Nephron progenitor cell (in vitro differentiated cells): ENCODE results near the gene NEB.
"Not testable (repeated sequence)": the region's sequence is repeated elsewhere in the genome, so short reads cannot be mapped to it uniquely, and the experiment has no call there.

Experiments
- DNase-seq: peaks from one replicate; pipeline ENCODE4 v3.0.0; 2021
- H3K27ac Mint-ChIP-seq: 2 replicates; pipeline ENCODE4 v1.8.0; 2021; ENCODE audit warnings: mild to moderate bottlenecking, moderate library complexity, mixed read lengths
- H3K27me3 Mint-ChIP-seq: 2 replicates; pipeline ENCODE4 v1.8.0; 2021; ENCODE audit warnings: mild to moderate bottlenecking, low read depth, mixed read lengths; ENCODE audit not compliant: poor library complexity
- H3K36me3 Mint-ChIP-seq: 2 replicates; pipeline ENCODE4 v1.8.0; 2021; ENCODE audit warnings: low read depth, mixed read lengths
- H3K4me1 Mint-ChIP-seq: 2 replicates; pipeline ENCODE4 v1.8.0; 2021; ENCODE audit warnings: mixed read lengths
- H3K4me3 Mint-ChIP-seq: 2 replicates; pipeline ENCODE4 v1.8.0; 2021; ENCODE audit warnings: mild to moderate bottlenecking, moderate library complexity, mixed read lengths
- H3K9me3 Mint-ChIP-seq: 2 replicates; pipeline ENCODE4 v1.8.0; 2021; ENCODE audit warnings: mild to moderate bottlenecking, moderate library complexity, mixed read lengths
- CTCF ChIP-seq: fragments of 200-600 bp; sonication (generic); IDR thresholded peaks from 2 replicates; pipeline ENCODE4 v1.5.0; 2021; ENCODE audit warnings: antibody characterized with exemption

Gene NEB

GRCh38 chr2:151569167-151569566 lies 165.1 kb downstream of the NEB start:
- H3K27me3 Mint-ChIP-seq, result no peaks in the 10 kb centered on the region
- TF ChIP-seq CTCF, result no peak
- H3K9me3 Mint-ChIP-seq, result no peaks in the 10 kb centered on the region
- DNase-seq, result no peak
- H3K4me1 Mint-ChIP-seq, result no peaks in the 10 kb centered on the region
- H3K36me3 Mint-ChIP-seq, result no peaks in the 10 kb centered on the region
- no peak overlapping the region for H3K4me3 Mint-ChIP-seq
- no peak overlapping the region for H3K27ac Mint-ChIP-seq

GRCh38 chr2:151568501-151568900 lies 165.8 kb downstream of the NEB start:
- no peak overlapping the region for H3K4me3 Mint-ChIP-seq
- TF ChIP-seq CTCF, result no peak
- H3K9me3 Mint-ChIP-seq, result no peaks in the 10 kb centered on the region
- H3K36me3 Mint-ChIP-seq, result no peaks in the 10 kb centered on the region
- DNase-seq, result no peak
- no peaks in the 10 kb centered on the region for H3K4me1 Mint-ChIP-seq
- H3K27me3 Mint-ChIP-seq, result no peaks in the 10 kb centered on the region
- no peak overlapping the region for H3K27ac Mint-ChIP-seq

GRCh38 chr2:151567006-151567405 lies 167.3 kb downstream of the NEB start:
- Mint-ChIP-seq H3K36me3 (no peaks in the 10 kb centered on the region), H3K27me3 (no peaks in the 10 kb centered on the region), H3K27ac (no peak overlapping the region), H3K4me3 (no peak overlapping the region), H3K4me1 (no peaks in the 10 kb centered on the region), H3K9me3 (no peaks in the 10 kb centered on the region)
- DNase-seq, result no peak
- TF ChIP-seq CTCF, result no peak

GRCh38 chr2:151562398-151562797 lies 171.9 kb downstream of the NEB start:
- Mint-ChIP-seq H3K9me3 (no peaks in the 10 kb centered on the region), H3K27me3 (peaks cover 4% of the 10 kb centered on the region), H3K4me1 (no peaks in the 10 kb centered on the region), H3K27ac (no peak overlapping the region), H3K4me3 (no peak overlapping the region), H3K36me3 (no peaks in the 10 kb centered on the region)
- TF ChIP-seq CTCF, result no peak
- DNase-seq, result no peak

- Mint-ChIP-seq H3K27ac (peak overlapping the region; percentile 86), H3K4me1 (no peaks in the 10 kb centered on the region), H3K4me3 (no peak overlapping the region), H3K36me3 (no peaks in the 10 kb centered on the region), H3K9me3 (no peaks in the 10 kb centered on the region), H3K27me3 (peaks cover 4% of the 10 kb centered on the region)
- DNase-seq, result no peak
- no peak for TF ChIP-seq CTCF
These were observed 174.0 kb downstream of the NEB start for GRCh38 chr2:151560289-151560688.

GRCh38 chr2:151559431-151559830 lies 174.8 kb downstream of the NEB start:
- not testable (repeated sequence) for DNase-seq, H3K27me3 Mint-ChIP-seq, H3K9me3 Mint-ChIP-seq, H3K4me1 Mint-ChIP-seq, H3K4me3 Mint-ChIP-seq, H3K27ac Mint-ChIP-seq, H3K36me3 Mint-ChIP-seq

- H3K4me3 Mint-ChIP-seq, DNase-seq, H3K9me3 Mint-ChIP-seq, H3K27ac Mint-ChIP-seq, H3K36me3 Mint-ChIP-seq, H3K27me3 Mint-ChIP-seq, H3K4me1 Mint-ChIP-seq: not testable (repeated sequence)
These were observed 176.4 kb downstream of the NEB start for GRCh38 chr2:151557883-151558282.
